ENCODE data around the gene FZD7.

Gene FZD7

DNA sequence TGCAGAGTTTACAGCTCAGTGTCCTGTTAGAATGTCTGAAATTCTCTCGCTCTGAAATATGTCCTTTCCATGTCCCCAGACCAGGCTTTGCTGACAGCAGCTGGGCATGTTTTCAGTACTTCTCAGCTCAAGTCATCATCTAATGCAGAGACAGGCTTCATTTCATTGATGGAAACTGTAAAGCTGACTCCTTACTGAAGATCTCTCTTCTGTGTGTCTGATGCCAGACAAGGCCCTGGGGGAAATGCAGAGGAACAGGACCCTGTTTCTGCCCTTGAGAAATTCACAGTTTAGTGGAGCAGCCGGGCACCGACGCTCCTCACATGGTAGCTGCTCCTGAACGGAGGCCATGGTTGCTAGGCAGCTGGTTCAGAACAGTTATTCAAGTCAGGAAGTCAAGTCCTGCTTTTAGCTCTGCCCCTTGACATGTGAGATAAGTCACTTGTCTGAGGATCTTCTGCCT, 24.6 kb upstream of the FZD7 start:
- TF ChIP-seq, protein P1, sequence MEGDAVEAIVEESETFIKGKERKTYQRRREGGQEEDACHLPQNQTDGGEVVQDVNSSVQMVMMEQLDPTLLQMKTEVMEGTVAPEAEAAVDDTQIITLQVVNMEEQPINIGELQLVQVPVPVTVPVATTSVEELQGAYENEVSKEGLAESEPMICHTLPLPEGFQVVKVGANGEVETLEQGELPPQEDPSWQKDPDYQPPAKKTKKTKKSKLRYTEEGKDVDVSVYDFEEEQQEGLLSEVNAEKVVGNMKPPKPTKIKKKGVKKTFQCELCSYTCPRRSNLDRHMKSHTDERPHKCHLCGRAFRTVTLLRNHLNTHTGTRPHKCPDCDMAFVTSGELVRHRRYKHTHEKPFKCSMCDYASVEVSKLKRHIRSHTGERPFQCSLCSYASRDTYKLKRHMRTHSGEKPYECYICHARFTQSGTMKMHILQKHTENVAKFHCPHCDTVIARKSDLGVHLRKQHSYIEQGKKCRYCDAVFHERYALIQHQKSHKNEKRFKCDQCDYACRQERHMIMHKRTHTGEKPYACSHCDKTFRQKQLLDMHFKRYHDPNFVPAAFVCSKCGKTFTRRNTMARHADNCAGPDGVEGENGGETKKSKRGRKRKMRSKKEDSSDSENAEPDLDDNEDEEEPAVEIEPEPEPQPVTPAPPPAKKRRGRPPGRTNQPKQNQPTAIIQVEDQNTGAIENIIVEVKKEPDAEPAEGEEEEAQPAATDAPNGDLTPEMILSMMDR (conservative IDR thresholded peaks at IDR 0.05; ENCODE audit: low read depth), result no peak
- CTCF ChIA-PET, result interaction anchor here (0.6 kb wide), 1 partner anchor 304 kb away, joined by 3 read pairs; no protein-coding TSS in a partner anchor
- POLR2A ChIA-PET (ENCODE audit: low non-redundant PET), result no interaction called here
- no peak overlapping the region for H3K27ac ChIP-seq
- no peak for DNase-seq (ENCODE audit: low spot score)

- H3K27ac ChIP-seq, result no peak overlapping the region
- DNase-seq (ENCODE audit: low spot score), result no peak
- POLR2A ChIA-PET (ENCODE audit: low non-redundant PET), result no interaction called here
- CTCF ChIA-PET, result interaction anchor here (0.6 kb wide), 1 partner anchor 304 kb away, joined by 3 read pairs; no protein-coding TSS in a partner anchor
- TF ChIP-seq, protein P1 (conservative IDR thresholded peaks at IDR 0.05; ENCODE audit: low read depth), result no peak
Observed at GRCh38 chr2:202009581-202009980, 24.1 kb upstream of the FZD7 start.

DNA sequence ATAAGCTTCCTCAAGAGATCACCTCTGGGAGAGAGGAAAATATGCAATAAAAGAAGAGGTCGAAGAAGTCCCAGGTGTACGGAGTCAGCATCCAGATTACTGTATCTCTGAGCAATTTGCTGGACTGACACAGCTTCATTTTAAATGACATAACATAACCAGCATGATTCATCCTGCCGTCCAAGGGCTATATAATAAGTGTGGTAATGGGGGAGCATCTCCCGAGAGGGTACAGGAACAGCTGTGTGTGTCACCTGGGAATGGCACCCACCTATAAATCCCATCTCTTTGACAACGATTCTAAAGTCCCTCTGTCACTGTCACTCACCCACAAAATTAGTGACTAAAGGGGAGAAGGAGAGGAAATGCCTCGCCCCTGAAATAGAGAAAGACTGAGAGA, 19.3 kb upstream of the FZD7 start:
- H3K27ac ChIP-seq, result no peak overlapping the region
- CTCF ChIA-PET, result interaction anchor here (0.7 kb wide), 1 partner anchor 17 kb away, joined by 3 read pairs; no protein-coding TSS in a partner anchor
- DNase-seq (ENCODE audit: low spot score), result no peak
- POLR2A ChIA-PET (ENCODE audit: low non-redundant PET), result no interaction called here
- TF ChIP-seq, protein P1 (conservative IDR thresholded peaks at IDR 0.05; ENCODE audit: low read depth), result no peak

GRCh38 chr2:202014759-202015211, 18.9 kb upstream of the FZD7 start:
- DNase-seq (ENCODE audit: low spot score), result no peak
- H3K27ac ChIP-seq, result no peak overlapping the region
- CTCF ChIA-PET, result interaction anchor here (0.7 kb wide), 1 partner anchor 16 kb away, joined by 3 read pairs; no protein-coding TSS in a partner anchor
- TF ChIP-seq, protein P1 (conservative IDR thresholded peaks at IDR 0.05; ENCODE audit: low read depth), result no peak
- POLR2A ChIA-PET (ENCODE audit: low non-redundant PET), result no interaction called here

- TF ChIP-seq, protein P1 (conservative IDR thresholded peaks at IDR 0.05; ENCODE audit: low read depth), result no peak
- ChIA-PET POLR2A (ENCODE audit: low non-redundant PET) (no interaction called here), CTCF (no interaction called here)
- H3K27ac ChIP-seq, result no peak overlapping the region
- DNase-seq (ENCODE audit: low spot score), result no peak
Observed at GRCh38 chr2:202015471-202015870, 18.2 kb upstream of the FZD7 start.

DNA sequence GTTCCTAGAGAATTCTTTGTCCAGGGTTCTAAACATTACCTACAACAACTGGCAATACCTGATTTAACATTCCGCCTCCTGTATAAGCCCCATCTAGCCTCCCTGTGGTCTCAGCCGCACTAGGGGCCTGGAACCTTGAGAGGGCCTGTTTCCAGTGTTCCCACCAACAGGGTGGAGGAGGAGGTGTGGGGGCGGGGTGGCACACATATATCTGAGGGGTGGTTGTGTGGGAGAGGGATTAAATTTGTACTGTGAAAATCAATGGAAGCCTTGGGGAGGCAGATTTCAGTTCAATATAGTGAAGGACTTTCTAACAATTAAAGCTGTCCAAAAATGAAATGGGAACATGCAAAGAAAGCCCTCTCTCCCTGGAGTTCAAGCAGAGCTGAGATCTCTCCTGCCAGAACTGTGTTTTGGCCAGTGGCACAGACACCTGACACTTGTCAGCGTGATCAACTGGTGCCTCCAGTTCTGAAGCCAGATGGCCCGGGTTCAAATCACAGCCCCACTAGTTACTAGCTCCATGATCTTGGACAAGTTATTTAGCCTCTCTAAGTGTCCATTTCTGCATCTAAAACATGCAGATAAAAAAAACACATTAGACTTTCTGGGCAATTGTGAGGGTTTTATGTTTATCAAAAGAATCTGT, 17.0 kb upstream of the FZD7 start:
- DNase-seq (ENCODE audit: low spot score), result no peak
- ChIA-PET POLR2A (ENCODE audit: low non-redundant PET) (no interaction called here), CTCF (no interaction called here)
- H3K27ac ChIP-seq, result no peak overlapping the region
- TF ChIP-seq, protein P1 (conservative IDR thresholded peaks at IDR 0.05; ENCODE audit: low read depth), result no peak

Measured in RWPE1 (cell line).